ENCODE data around the gene SCYL1.

DNA sequence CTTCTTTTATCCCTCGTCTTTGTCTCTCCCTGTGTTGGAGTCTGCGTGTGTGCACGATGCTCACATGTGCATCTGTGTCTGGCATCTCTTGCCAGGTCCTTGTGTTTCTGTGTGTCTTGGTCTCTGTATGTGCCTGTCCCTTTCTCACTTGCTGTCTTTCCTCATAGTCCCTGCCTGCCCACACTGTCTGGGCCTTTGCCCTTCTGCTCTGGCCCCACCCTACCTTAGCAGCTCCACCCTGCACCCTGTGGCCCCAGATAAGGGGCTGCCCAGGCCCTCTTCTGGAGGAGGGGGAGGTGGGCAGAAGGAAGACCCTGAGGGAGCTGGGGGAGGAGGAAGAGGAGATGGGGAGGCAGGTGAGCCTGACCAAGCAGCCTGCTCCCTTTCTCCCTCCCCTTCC, 53.8 kb downstream of the SCYL1 start:
- TF ChIP-seq, protein P1, sequence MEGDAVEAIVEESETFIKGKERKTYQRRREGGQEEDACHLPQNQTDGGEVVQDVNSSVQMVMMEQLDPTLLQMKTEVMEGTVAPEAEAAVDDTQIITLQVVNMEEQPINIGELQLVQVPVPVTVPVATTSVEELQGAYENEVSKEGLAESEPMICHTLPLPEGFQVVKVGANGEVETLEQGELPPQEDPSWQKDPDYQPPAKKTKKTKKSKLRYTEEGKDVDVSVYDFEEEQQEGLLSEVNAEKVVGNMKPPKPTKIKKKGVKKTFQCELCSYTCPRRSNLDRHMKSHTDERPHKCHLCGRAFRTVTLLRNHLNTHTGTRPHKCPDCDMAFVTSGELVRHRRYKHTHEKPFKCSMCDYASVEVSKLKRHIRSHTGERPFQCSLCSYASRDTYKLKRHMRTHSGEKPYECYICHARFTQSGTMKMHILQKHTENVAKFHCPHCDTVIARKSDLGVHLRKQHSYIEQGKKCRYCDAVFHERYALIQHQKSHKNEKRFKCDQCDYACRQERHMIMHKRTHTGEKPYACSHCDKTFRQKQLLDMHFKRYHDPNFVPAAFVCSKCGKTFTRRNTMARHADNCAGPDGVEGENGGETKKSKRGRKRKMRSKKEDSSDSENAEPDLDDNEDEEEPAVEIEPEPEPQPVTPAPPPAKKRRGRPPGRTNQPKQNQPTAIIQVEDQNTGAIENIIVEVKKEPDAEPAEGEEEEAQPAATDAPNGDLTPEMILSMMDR (IDR thresholded peaks at IDR 0.05; ENCODE audit: borderline replicate concordance, extremely low read depth, low read length, poor library complexity, severe bottlenecking) = no peak
- TF ChIP-seq EZH2 (IDR thresholded peaks at IDR 0.05; ENCODE audit: borderline replicate concordance, low read depth, low read length, severe bottlenecking) = no peak
